ENCODE measurements around the gene ZRANB1.

DNA sequence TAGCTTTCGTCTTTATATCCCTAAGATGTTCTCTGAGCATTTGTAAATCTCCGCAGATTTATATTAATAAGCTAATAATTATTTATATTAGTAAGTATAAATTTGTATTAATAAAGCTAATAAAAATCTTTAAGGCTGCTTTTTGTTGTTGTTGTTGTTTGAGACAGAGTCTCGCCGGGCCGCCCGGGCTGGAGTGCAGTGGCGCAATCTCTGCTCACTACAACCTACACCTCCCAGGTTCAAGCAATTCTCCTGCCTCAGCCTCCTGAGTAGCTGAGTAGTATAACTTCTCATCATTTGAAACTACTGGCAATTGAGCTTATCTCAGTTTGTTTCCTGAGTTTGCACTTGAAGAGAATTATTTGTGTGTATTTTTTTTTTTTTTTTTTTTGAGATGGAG is 5.1 kb upstream of the ZRANB1 start:
- TF ChIP-seq, protein P1, sequence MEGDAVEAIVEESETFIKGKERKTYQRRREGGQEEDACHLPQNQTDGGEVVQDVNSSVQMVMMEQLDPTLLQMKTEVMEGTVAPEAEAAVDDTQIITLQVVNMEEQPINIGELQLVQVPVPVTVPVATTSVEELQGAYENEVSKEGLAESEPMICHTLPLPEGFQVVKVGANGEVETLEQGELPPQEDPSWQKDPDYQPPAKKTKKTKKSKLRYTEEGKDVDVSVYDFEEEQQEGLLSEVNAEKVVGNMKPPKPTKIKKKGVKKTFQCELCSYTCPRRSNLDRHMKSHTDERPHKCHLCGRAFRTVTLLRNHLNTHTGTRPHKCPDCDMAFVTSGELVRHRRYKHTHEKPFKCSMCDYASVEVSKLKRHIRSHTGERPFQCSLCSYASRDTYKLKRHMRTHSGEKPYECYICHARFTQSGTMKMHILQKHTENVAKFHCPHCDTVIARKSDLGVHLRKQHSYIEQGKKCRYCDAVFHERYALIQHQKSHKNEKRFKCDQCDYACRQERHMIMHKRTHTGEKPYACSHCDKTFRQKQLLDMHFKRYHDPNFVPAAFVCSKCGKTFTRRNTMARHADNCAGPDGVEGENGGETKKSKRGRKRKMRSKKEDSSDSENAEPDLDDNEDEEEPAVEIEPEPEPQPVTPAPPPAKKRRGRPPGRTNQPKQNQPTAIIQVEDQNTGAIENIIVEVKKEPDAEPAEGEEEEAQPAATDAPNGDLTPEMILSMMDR (IDR thresholded peaks at IDR 0.05): no peak
- no peak for TF ChIP-seq POLR2A (IDR thresholded peaks at IDR 0.05)

Data from uterus (tissue), 2 donors.